HG02588 (cell line): ENCODE results near the gene TRIB2.

ENCODE experiments used
- ATAC-seq: cut with Tn5 transposase; IDR thresholded peaks from one replicate; pipeline ENCODE4 v1.9.1; 2021; ENCODE audit warnings: mild to moderate bottlenecking, moderate library complexity; ENCODE audit not compliant: unreplicated experiment

The TRIB2 gene

DNA sequence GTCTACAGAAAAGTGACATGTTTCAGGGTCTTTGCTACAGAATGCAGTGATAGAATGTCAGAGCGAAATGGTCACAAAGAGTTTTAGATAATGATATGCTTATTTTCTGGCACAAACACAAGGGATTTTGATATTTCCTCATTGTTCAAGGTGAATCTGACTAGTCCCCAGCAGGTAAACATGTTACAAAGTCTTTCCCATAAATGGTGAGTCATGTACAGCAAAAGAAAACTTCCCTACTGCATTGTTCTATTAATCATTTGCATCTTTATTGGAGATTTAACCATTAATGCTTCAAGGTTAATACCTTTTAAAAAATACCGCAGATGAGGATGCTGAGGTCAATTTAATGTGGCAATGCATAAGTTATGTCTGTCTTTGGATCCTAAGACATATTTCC lies 19.1 kb upstream of the TRIB2 start:
- no peak for ATAC-seq

GRCh38 chr2:12700989-12701388 lies 15.7 kb upstream of the TRIB2 start:
- ATAC-seq, result no peak

- no peak for ATAC-seq
Observed at GRCh38 chr2:12701786-12702167, 15.0 kb upstream of the TRIB2 start.

GRCh38 chr2:12702168-12703121 lies 14.3 kb upstream of the TRIB2 start:
- ATAC-seq, result no peak

DNA sequence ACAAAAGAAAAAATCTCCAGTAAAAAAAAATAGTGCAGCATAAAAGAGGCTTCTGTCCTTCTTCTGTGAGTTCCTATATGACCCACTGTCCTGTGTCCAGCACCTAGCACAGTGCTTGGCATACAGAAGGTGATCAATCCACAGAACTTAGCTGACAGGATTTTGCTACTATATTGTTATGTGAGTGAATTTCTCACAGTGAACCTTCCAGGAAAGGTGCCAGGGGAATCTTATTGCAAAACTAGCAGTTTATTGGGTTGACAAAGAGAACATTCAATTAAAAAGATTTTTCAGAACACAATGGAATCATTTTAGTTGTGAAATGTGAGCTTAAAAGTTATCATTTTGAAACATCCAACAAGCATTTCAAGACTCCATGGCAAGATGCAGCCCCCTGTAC lies 12.4 kb upstream of the TRIB2 start:
- ATAC-seq, result no peak

- no peak for ATAC-seq
Observed at GRCh38 chr2:12705230-12705629, 11.5 kb upstream of the TRIB2 start.

DNA sequence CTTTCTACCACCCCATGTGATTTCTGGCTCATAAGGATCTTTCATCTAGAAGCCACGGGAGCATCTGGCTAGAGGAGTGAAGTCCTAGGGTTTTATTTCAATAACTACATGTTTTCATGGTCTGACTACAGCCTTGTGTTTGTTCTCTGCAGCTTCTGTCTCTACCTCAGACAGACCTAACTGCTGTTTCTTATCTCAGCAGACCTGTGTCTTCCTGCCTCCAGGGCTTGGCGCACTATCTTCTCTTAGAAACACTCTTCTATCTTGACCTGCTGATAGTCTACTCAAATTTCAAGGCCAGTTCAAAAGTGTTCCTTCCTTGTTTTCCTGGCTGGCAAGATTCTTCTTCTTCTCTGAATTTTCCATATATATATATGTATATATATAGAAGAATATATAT lies 11.0 kb upstream of the TRIB2 start:
- no peak for ATAC-seq

- no peak for ATAC-seq
Observed at GRCh38 chr2:12708508-12709206, 8.1 kb upstream of the TRIB2 start.

DNA sequence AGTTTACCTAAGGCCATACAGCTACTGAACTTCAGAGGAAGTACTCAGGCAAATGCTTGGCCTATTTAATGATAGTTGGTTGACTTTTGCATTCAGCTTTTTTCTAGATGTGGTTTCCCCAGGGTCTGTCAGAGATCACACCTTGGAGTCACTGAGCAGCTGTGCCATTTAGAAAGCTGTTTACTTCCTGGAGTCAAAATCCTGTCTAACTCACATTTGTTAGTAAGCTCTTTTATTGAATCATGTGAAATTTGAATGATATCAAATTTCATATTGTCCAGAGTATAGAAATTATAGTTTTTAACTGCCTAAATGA lies 7.6 kb upstream of the TRIB2 start:
- ATAC-seq, result no peak

- ATAC-seq, result no peak
Observed at GRCh38 chr2:12710301-12710700, 6.4 kb upstream of the TRIB2 start.

- ATAC-seq, result no peak
Observed at GRCh38 chr2:12711339-12711738, 5.4 kb upstream of the TRIB2 start.

DNA sequence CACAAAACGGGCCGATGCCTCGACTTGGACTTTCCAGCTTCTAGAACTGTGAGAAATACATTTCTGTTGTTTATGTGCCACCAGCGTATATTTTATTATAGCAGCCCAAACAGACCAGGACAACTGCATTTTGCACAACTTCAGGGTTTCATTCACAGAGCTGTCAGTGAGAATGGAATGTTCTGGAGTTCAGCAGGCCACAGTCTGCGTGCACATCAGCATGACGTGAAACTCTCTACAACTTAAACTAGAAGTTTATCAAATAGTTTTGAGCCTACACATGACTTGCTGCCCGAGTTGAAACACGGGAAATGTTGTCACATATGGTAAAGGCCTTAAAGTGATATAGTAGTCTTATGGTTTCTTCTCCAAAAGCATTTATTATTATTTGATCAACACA lies 3.9 kb upstream of the TRIB2 start:
- no peak for ATAC-seq

- no peak for ATAC-seq
Observed at GRCh38 chr2:12714391-12715221, 2.1 kb upstream of the TRIB2 start.

DNA sequence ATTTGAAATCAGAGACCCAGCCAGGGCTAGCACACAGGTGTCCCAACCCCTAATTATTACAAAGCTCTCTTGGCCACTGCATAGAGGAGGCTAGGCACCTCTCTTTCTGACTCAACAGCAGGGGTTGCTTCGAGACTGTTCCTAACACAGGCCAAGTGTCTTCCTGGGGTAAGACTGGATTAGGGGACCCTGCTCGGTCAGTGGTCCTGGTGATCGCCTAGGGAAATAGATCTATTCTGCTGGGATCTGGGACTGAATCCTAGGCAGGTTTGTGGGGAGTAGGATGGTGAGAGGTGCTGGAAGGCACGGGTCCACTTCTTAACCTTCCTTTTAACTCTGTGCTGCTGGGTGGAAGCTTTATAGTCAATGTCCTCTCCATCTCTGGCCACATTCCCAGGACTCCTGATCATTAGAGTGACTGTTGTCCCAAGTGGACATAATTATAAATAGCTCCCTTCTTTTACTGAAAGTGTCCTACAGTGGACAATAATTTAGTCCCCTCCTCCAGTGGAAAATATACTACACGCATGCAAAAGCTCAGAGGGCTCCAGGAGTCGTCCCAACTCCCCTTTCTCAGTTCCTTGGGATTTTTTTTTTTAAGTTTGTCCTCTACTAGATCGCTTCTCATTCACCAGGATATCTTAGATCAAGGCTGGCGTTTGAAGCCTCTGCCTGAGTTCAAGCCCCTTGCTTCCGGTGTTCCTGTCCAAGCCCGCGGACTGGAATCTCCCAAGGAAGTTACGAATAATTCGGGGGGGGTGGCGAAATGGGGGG lies 1.3 kb upstream of the TRIB2 start:
- ATAC-seq, result no peak

- peak; percentile 31 for ATAC-seq
Observed at GRCh38 chr2:12716032-12716281, 779 bp upstream of the TRIB2 start.

GRCh38 chr2:12717191-12718014 lies 667 bp downstream of the TRIB2 start:
- no peak for ATAC-seq

DNA sequence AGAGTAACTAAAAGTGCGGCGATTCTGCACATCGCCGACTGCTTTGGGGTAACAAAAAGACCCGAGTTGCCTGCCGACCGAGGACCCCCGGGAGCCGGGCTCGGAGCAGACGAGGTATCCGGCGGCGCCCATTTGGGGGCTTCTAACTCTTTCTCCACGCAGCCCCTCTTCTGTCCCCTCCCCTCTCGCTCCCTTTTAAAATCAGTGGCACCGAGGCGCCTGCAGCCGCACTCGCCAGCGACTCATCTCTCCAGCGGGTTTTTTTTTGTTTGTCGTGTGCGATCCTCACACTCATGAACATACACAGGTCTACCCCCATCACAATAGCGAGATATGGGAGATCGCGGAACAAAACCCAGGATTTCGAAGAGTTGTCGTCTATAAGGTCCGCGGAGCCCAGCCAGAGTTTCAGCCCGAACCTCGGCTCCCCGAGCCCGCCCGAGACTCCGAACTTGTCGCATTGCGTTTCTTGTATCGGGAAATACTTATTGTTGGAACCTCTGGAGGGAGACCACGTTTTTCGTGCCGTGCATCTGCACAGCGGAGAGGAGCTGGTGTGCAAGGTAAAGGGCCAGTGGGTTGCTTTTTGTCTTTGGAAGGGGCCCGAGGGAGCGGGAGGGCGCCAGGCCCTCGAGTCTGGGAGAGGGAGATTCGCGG lies 1.4 kb downstream of the TRIB2 start:
- ATAC-seq, result no peak

DNA sequence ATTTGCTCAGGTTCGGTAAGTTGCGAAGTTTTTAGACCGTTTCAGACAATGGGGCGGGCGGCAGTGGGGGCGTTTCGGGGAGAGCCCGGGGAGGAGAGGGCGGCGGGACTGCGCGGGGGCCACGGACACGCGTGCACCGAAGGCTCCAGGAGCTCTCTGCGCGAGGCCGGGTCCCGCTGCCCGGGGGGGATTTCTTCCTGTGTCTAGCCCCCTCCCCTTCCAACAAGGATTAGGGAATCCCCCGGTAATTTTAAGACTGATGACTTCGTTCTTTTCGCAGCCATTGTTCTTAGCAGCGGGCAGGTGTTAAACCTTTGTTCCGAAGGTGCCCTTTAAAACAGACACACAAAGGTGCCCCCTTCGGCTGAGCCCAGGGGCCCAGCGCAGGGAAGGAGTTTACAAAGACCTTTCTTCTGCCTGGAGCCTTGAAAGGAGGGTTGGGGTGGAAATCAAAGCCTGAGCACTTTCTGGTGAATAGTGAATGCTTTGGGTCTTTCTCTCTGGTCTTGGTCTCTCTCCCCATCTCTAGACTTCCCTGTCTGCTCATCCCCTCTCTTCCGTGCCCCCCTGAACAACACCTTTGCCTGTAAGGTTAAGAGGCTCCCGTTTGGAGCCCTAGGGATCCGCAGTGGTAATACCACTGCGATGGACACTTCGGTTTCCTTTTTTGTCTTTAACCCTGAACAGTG lies 2.1 kb downstream of the TRIB2 start:
- ATAC-seq, result no peak
